Activated T-cell treated with anti-CD3 and anti-CD28 coated beads, Interleukin-2, amount 50 U/mL, for 4 hours (primary cell): ENCODE data around the gene ADH1C. TPM values are rescaled to one million over a fixed set of nuclear protein-coding genes. Genes with fewer than 3 reads are reported as not detected.
"Not testable (repeated sequence)": the region's sequence is repeated elsewhere in the genome, so short reads cannot be mapped to it uniquely, and the experiment has no call there.

Experiments
- ATAC-seq, 2 donors: fragments of 200-7000 bp; cut with Tn5 transposase; one replicate each; pipeline ENCODE4 v1.10.0; 2021
- DNase-seq: peaks from one replicate; pipeline ENCODE4 v3.0.0-alpha.2; 2020
- H3K27me3 Mint-ChIP-seq: one replicate; pipeline ENCODE4 v1.8.0; 2021; ENCODE audit warnings: low read depth, mixed read lengths
- H3K36me3 Mint-ChIP-seq: one replicate; pipeline ENCODE4 v1.8.0; 2022; ENCODE audit warnings: mixed read lengths; ENCODE audit not compliant: insufficient read depth
- H3K4me1 Mint-ChIP-seq: one replicate; pipeline ENCODE4 v1.8.0; 2021; ENCODE audit warnings: low read depth, mixed read lengths
- H3K4me3 Mint-ChIP-seq: one replicate; pipeline ENCODE4 v1.8.0; 2021; ENCODE audit warnings: mild to moderate bottlenecking, moderate library complexity, mixed read lengths
- H3K9me3 Mint-ChIP-seq: one replicate; pipeline ENCODE4 v1.8.0; 2021; ENCODE audit warnings: mixed read lengths
- total RNA-seq, 3 donors: library from RNA; stranded (reverse); gene quantifications; one replicate each; pipeline ENCODE4 v1.2.1, GENCODE V29; 2021

The ADH1C gene
- total RNA-seq, 3 donors from 2014 or later, result 0.11 to 0.20 (median 0.16) TPM

- DNase-seq, H3K4me1 Mint-ChIP-seq, ATAC-seq, H3K4me3 Mint-ChIP-seq, H3K36me3 Mint-ChIP-seq: not testable (repeated sequence)
- Mint-ChIP-seq H3K27me3 (peaks cover 16% of the 10 kb centered on the region), H3K9me3 (peaks cover 25% of the 10 kb centered on the region)
These were observed 19.9 kb upstream of the ADH1C start for GRCh38 chr4:99372464-99372863.

- H3K27me3 Mint-ChIP-seq, result peaks cover 10% of the 10 kb centered on the region
- H3K4me1 Mint-ChIP-seq, H3K4me3 Mint-ChIP-seq: not testable (repeated sequence)
These were observed 15.3 kb upstream of the ADH1C start for GRCh38 chr4:99367817-99368216.

GRCh38 chr4:99366491-99366890, 13.9 kb upstream of the ADH1C start:
- Mint-ChIP-seq H3K36me3 (no peaks in the 10 kb centered on the region), H3K4me1 (no peaks in the 10 kb centered on the region), H3K9me3 (no peaks in the 10 kb centered on the region), H3K27me3 (peaks cover 10% of the 10 kb centered on the region), H3K4me3 (no peak overlapping the region)
- ATAC-seq (no peak), DNase-seq (no peak)

More at GRCh38 chr4:99367817-99368216, 15.3 kb upstream of the ADH1C start:
- ATAC-seq, H3K36me3 Mint-ChIP-seq, DNase-seq, H3K9me3 Mint-ChIP-seq: not testable (repeated sequence)

GRCh38 chr4:99362768-99363167, 10.2 kb upstream of the ADH1C start:
- H3K4me3 Mint-ChIP-seq, result no peak overlapping the region
- H3K36me3 Mint-ChIP-seq, result no peaks in the 10 kb centered on the region
- DNase-seq, result no peak
- no peaks in the 10 kb centered on the region for H3K9me3 Mint-ChIP-seq
- ATAC-seq, result no peak
- no peaks in the 10 kb centered on the region for H3K4me1 Mint-ChIP-seq
- peaks cover 5% of the 10 kb centered on the region for H3K27me3 Mint-ChIP-seq

GRCh38 chr4:99361899-99362275, 9.3 kb upstream of the ADH1C start:
- no peaks in the 10 kb centered on the region for H3K27me3 Mint-ChIP-seq

GRCh38 chr4:99361268-99361898, 8.8 kb upstream of the ADH1C start:
- Mint-ChIP-seq H3K4me1 (no peaks in the 10 kb centered on the region), H3K36me3 (no peaks in the 10 kb centered on the region), H3K9me3 (no peaks in the 10 kb centered on the region), H3K4me3 (no peak overlapping the region), H3K27me3 (no peaks in the 10 kb centered on the region)
- ATAC-seq (no peak), DNase-seq (no peak)

More at GRCh38 chr4:99361899-99362275, 9.3 kb upstream of the ADH1C start:
- H3K36me3 Mint-ChIP-seq, result no peaks in the 10 kb centered on the region
- no peaks in the 10 kb centered on the region for H3K4me1 Mint-ChIP-seq
- ATAC-seq (no peak), DNase-seq (no peak)
- H3K9me3 Mint-ChIP-seq, result no peaks in the 10 kb centered on the region
- no peak overlapping the region for H3K4me3 Mint-ChIP-seq

GRCh38 chr4:99359480-99360204, 7.1 kb upstream of the ADH1C start:
- Mint-ChIP-seq H3K4me1 (no peaks in the 10 kb centered on the region), H3K9me3 (no peaks in the 10 kb centered on the region)

GRCh38 chr4:99357948-99358347, 5.4 kb upstream of the ADH1C start:
- no peak for ATAC-seq
- Mint-ChIP-seq H3K36me3 (no peaks in the 10 kb centered on the region), H3K4me1 (no peaks in the 10 kb centered on the region), H3K27me3 (peaks cover 3% of the 10 kb centered on the region), H3K4me3 (no peak overlapping the region), H3K9me3 (no peaks in the 10 kb centered on the region)
- DNase-seq, result no peak

More at GRCh38 chr4:99359480-99360204, 7.1 kb upstream of the ADH1C start:
- no peak for DNase-seq
- Mint-ChIP-seq H3K4me3 (no peak overlapping the region), H3K27me3 (peaks cover 3% of the 10 kb centered on the region), H3K36me3 (no peaks in the 10 kb centered on the region)
- no peak for ATAC-seq

GRCh38 chr4:99356992-99357391, 4.4 kb upstream of the ADH1C start:
- no peak for DNase-seq
- Mint-ChIP-seq H3K9me3 (no peaks in the 10 kb centered on the region), H3K27me3 (peaks cover 5% of the 10 kb centered on the region), H3K4me1 (no peaks in the 10 kb centered on the region), H3K36me3 (no peaks in the 10 kb centered on the region), H3K4me3 (no peak overlapping the region)
- ATAC-seq, result no peak

GRCh38 chr4:99356149-99356548, 3.6 kb upstream of the ADH1C start:
- ATAC-seq, H3K9me3 Mint-ChIP-seq, DNase-seq, H3K27me3 Mint-ChIP-seq, H3K36me3 Mint-ChIP-seq, H3K4me1 Mint-ChIP-seq, H3K4me3 Mint-ChIP-seq: not testable (repeated sequence)

- no peak overlapping the region for H3K4me3 Mint-ChIP-seq
- no peaks in the 10 kb centered on the region for H3K36me3 Mint-ChIP-seq
- no peak for DNase-seq
- H3K4me1 Mint-ChIP-seq, result no peaks in the 10 kb centered on the region
- ATAC-seq, result no peak
- no peaks in the 10 kb centered on the region for H3K9me3 Mint-ChIP-seq
- H3K27me3 Mint-ChIP-seq, result peaks cover 6% of the 10 kb centered on the region
These were observed 1.1 kb downstream of the ADH1C start for GRCh38 chr4:99351487-99351886.

GRCh38 chr4:99349338-99349737, 3.2 kb downstream of the ADH1C start:
- Mint-ChIP-seq H3K36me3 (no peaks in the 10 kb centered on the region), H3K4me3 (no peak overlapping the region), H3K9me3 (no peaks in the 10 kb centered on the region), H3K4me1 (no peaks in the 10 kb centered on the region), H3K27me3 (peaks cover 3% of the 10 kb centered on the region)
- ATAC-seq, result no peak
- DNase-seq, result no peak

GRCh38 chr4:99342624-99343023, 9.9 kb downstream of the ADH1C start:
- DNase-seq, H3K4me3 Mint-ChIP-seq, H3K36me3 Mint-ChIP-seq, H3K4me1 Mint-ChIP-seq, ATAC-seq, H3K27me3 Mint-ChIP-seq, H3K9me3 Mint-ChIP-seq: not testable (repeated sequence)

GRCh38 chr4:99341426-99341825, 11.1 kb downstream of the ADH1C start:
- ATAC-seq, result no peak
- peaks cover 8% of the 10 kb centered on the region for H3K27me3 Mint-ChIP-seq
- no peaks in the 10 kb centered on the region for H3K4me1 Mint-ChIP-seq
- no peaks in the 10 kb centered on the region for H3K9me3 Mint-ChIP-seq
- no peak for DNase-seq
- H3K4me3 Mint-ChIP-seq, result no peak overlapping the region
- no peaks in the 10 kb centered on the region for H3K36me3 Mint-ChIP-seq

- H3K4me1 Mint-ChIP-seq, result no peaks in the 10 kb centered on the region
- DNase-seq, result no peak
- no peak overlapping the region for H3K4me3 Mint-ChIP-seq
- H3K36me3 Mint-ChIP-seq, result no peaks in the 10 kb centered on the region
- H3K27me3 Mint-ChIP-seq, result peaks cover 12% of the 10 kb centered on the region
- no peak for ATAC-seq
- no peaks in the 10 kb centered on the region for H3K9me3 Mint-ChIP-seq
These were observed 13.4 kb downstream of the ADH1C start for GRCh38 chr4:99339172-99339571.
